ENCODE measurements around the gene MYLK2. TPM values are rescaled to one million over a fixed set of nuclear protein-coding genes. Genes with fewer than 3 reads are reported as not detected.

The MYLK2 gene
- total RNA-seq, 1 experiment from 2014 or later: 0.74 TPM

DNA sequence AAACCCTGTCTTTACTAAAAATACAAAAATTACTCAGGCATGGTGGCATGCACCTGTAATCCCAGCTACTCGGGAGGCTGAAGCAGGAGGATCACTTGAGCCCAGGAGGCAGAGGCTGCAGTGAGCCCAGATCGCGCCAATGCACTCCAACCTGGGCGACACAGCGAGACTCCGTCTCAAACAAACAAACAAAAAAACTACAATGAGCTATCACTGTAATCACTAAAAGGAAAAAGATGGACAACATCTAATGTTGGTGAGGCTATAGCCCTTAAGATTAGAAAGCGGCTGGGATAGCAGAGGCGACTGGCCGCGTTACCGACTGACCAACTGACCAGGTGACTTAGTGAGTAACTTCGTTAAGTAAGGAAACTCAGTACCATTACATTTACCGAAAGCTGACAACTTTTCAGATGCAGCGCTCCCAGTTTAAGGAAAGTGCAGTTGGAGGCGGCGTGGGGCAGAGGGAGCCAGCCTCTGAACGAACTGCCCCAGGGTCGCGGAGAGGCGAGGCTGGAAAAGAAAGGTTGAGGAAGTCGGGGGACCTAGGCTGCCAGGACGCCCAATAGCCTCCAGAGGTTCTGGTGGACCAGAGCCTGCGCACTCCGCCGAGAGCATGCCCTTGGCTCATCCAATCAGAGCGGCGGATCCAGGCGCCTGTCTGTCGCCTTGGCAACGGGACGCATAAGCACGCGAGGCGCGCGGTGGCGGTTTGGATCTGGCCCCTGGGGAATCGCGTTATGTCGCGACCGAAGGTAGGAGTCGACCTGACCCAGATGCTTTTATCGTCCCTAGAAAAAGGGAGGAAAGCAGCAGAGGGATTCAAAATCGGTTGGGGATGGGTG, 60.2 kb downstream of the MYLK2 start:
- Mint-ChIP-seq H3K27ac (peak overlapping the region in 2 of 3 experiments; percentile 73 to 95; a peak in 4 of 7 replicates), H3K9me3 (no peaks in the 10 kb centered on the region), H3K27me3 (ENCODE audit: low read depth) (peaks cover 21% of the 10 kb centered on the region), H3K4me3 (peak overlapping the region; percentile 82 to 88), H3K36me3 (ENCODE audit: insufficient read depth in 1 of 3, low read depth in 3 of 3) (no peaks in the 10 kb centered on the region), H3K4me1 (0 out of 4 replicates have a peak, but pooled peaks cover 0 to 3% of the 10 kb centered on the region in 2 experiments)
- Histone ChIP-seq H3K23me2 (ENCODE audit: insufficient read length, low read depth, low read length, poor library complexity, severe bottlenecking) (peaks cover 3% of the 10 kb centered on the region), H3K9me3 (ENCODE audit: control insufficient read depth, low read depth, low read length) (no peaks in the 10 kb centered on the region), H3K4me1 (ENCODE audit: insufficient read depth, low read length) (no peaks in the 10 kb centered on the region), H3K4me2 (ENCODE audit: insufficient read depth, insufficient read length, low read length) (peak overlapping the region; percentile 63), H2AFZ (ENCODE audit: low read length) (no peak overlapping the region), H2BK5ac (ENCODE audit: insufficient read length, low read length) (no peak overlapping the region), H3K27me3 (ENCODE audit: insufficient read depth, low read length) (no peaks in the 10 kb centered on the region), H3K18ac (ENCODE audit: insufficient read length, low read depth, low read length) (peak overlapping the region; percentile 33), H3K23ac (ENCODE audit: insufficient read length, low read depth, low read length) (no peak overlapping the region), H4K8ac (replicated peaks; ENCODE audit: insufficient read length, low read depth, low read length) (no peak overlapping the region), H3K79me2 (ENCODE audit: insufficient read depth, low read length) (no peaks in the 10 kb centered on the region), H3T11ph (ENCODE audit: low read length) (no peak overlapping the region), H4K5ac (ENCODE audit: insufficient read length, low read depth, low read length) (no peak overlapping the region), H3K14ac (ENCODE audit: insufficient read depth, low read length) (no peak overlapping the region), H4K91ac (ENCODE audit: insufficient read length, low read depth, low read length) (no peak overlapping the region), H4K20me1 (ENCODE audit: control insufficient read depth, insufficient read depth, insufficient read length) (no peaks in the 10 kb centered on the region), H3K56ac (ENCODE audit: insufficient read length, low read depth, low read length) (no peak overlapping the region), H3K4ac (ENCODE audit: low read depth, low read length) (no peak overlapping the region), H2AK5ac (ENCODE audit: insufficient read length, low read length) (no peak overlapping the region), H2BK20ac (ENCODE audit: low read depth, low read length, poor library complexity, severe bottlenecking) (no peak overlapping the region), H3K79me1 (ENCODE audit: insufficient read depth, low read depth, low read length, poor library complexity, severe bottlenecking) (no peaks in the 10 kb centered on the region), H3K9ac (ENCODE audit: extremely low read depth, insufficient read length, low read length) (peak overlapping the region; percentile 41), H2BK12ac (ENCODE audit: insufficient read length, low read depth, low read length) (no peak overlapping the region), H2BK15ac (ENCODE audit: low read depth, low read length) (no peak overlapping the region), H3K27ac (ENCODE audit: insufficient read length, low read depth, low read length) (no peak overlapping the region), H2BK120ac (ENCODE audit: low read depth, low read length, poor library complexity, severe bottlenecking) (no peak overlapping the region)
- peak; percentile 99 for DNase-seq
- WGBS (ENCODE audit: extremely low coverage, insufficient read length, low lambda C conversion rate): no CpG with 5 or more reads among the region's 45 CpGs
- TF ChIP-seq, protein P1, sequence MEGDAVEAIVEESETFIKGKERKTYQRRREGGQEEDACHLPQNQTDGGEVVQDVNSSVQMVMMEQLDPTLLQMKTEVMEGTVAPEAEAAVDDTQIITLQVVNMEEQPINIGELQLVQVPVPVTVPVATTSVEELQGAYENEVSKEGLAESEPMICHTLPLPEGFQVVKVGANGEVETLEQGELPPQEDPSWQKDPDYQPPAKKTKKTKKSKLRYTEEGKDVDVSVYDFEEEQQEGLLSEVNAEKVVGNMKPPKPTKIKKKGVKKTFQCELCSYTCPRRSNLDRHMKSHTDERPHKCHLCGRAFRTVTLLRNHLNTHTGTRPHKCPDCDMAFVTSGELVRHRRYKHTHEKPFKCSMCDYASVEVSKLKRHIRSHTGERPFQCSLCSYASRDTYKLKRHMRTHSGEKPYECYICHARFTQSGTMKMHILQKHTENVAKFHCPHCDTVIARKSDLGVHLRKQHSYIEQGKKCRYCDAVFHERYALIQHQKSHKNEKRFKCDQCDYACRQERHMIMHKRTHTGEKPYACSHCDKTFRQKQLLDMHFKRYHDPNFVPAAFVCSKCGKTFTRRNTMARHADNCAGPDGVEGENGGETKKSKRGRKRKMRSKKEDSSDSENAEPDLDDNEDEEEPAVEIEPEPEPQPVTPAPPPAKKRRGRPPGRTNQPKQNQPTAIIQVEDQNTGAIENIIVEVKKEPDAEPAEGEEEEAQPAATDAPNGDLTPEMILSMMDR (conservative IDR thresholded peaks at IDR 0.05): peak; percentile 51; the same call in 2 of the 3 replicates

Data from H9 (cell line).